ENCODE results near the gene SLAIN1.

DNA sequence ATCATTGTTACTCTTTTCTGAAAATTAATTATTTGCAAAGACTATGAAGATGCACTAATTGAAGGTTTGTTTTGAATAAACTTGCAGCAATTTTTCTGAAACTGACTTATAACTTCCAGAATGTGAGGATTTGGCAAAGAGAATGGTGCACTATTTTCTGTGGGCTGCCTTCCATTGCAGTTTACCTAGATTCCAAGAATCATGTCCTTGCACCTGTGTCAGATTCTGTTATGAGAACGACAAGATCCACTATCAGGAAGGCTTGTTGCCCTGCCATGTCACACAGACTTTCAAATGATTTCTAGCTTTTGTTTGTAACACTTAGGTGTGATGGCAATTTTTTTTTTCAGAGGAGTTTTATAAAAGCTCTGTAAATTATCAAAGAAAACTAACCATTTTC lies 5.6 kb upstream of the SLAIN1 start:
- TF ChIP-seq, protein P1, sequence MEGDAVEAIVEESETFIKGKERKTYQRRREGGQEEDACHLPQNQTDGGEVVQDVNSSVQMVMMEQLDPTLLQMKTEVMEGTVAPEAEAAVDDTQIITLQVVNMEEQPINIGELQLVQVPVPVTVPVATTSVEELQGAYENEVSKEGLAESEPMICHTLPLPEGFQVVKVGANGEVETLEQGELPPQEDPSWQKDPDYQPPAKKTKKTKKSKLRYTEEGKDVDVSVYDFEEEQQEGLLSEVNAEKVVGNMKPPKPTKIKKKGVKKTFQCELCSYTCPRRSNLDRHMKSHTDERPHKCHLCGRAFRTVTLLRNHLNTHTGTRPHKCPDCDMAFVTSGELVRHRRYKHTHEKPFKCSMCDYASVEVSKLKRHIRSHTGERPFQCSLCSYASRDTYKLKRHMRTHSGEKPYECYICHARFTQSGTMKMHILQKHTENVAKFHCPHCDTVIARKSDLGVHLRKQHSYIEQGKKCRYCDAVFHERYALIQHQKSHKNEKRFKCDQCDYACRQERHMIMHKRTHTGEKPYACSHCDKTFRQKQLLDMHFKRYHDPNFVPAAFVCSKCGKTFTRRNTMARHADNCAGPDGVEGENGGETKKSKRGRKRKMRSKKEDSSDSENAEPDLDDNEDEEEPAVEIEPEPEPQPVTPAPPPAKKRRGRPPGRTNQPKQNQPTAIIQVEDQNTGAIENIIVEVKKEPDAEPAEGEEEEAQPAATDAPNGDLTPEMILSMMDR (IDR thresholded peaks at IDR 0.05) = no peak
- TF ChIP-seq POLR2A (IDR thresholded peaks at IDR 0.05) = no peak

Data from Peyer's patch (tissue), 4 donors.